Neural cell (in vitro differentiated cells): ENCODE measurements around the gene ZC3H8.

ENCODE experiments used
- CTCF ChIP-seq: fragments of 450-650 bp; IDR thresholded peaks from 2 replicates; pipeline ENCODE4 v1.5.1; 2014; ENCODE audit warnings: antibody characterized with exemption, mild to moderate bottlenecking, moderate library complexity; ENCODE audit not compliant: poor library complexity, severe bottlenecking
- EZH2 ChIP-seq: fragments of 200-600, 300-800 bp; shearing (Covaris generic), sonication (generic); IDR thresholded peaks from 2 replicates; pipeline ENCODE4 v1.6.1; 2014; ENCODE audit warnings: antibody characterized with exemption, low read length, borderline replicate concordance, mild to moderate bottlenecking; ENCODE audit not compliant: insufficient read depth, poor library complexity, severe bottlenecking
- MXI1 ChIP-seq: fragments of 450-650 bp; conservative IDR thresholded peaks from 2 replicates; pipeline ENCODE4 v1.6.1; 2014; ENCODE audit warnings: antibody characterized with exemption, mild to moderate bottlenecking; ENCODE audit not compliant: poor library complexity, severe bottlenecking
- POLR2AphosphoS5 ChIP-seq: IDR thresholded peaks from 2 replicates; pipeline ENCODE4 v1.6.1; 2012
- TAF1 ChIP-seq: IDR thresholded peaks from 2 replicates; pipeline ENCODE4 v1.6.1; 2012; ENCODE audit warnings: low read depth

GRCh38 chr2:112175958-112176573 lies 78.8 kb downstream of the ZC3H8 start:
- no peak for TF ChIP-seq CTCF
- TF ChIP-seq POLR2AphosphoS5: no peak
- TF ChIP-seq TAF1: no peak
- no peak for TF ChIP-seq MXI1
- no peak for TF ChIP-seq EZH2
